Anterior cingulate cortex (tissue), 58 donors: ENCODE results near the gene TSC2.

ENCODE experiments used
- DNase-seq, 58 donors: peaks; one replicate each; lab custom pipeline; 2025; lab: John Stamatoyannopoulos, UW

The TSC2 gene

GRCh38 chr16:2061526-2061925, 13.7 kb downstream of the TSC2 start:
- DNase-seq = no peak

GRCh38 chr16:2062801-2063200, 15.0 kb downstream of the TSC2 start:
- no peak for DNase-seq

- DNase-seq = no peak
Measured at GRCh38 chr16:2063861-2064260, 16.1 kb downstream of the TSC2 start.

- no peak for DNase-seq
Measured at GRCh38 chr16:2064368-2064945, 16.7 kb downstream of the TSC2 start.

- no peak for DNase-seq
Measured at GRCh38 chr16:2066139-2066538, 18.4 kb downstream of the TSC2 start.

GRCh38 chr16:2070576-2071453, 23.0 kb downstream of the TSC2 start:
- no peak for DNase-seq

- DNase-seq = no peak
Measured at GRCh38 chr16:2071454-2072202, 23.8 kb downstream of the TSC2 start.

GRCh38 chr16:2072926-2073325, 25.1 kb downstream of the TSC2 start:
- no peak for DNase-seq

- DNase-seq = no peak
Measured at GRCh38 chr16:2074071-2074470, 26.3 kb downstream of the TSC2 start.

- DNase-seq = no peak
Measured at GRCh38 chr16:2075631-2076030, 27.8 kb downstream of the TSC2 start.

GRCh38 chr16:2076072-2076865, 28.5 kb downstream of the TSC2 start:
- no peak for DNase-seq

GRCh38 chr16:2077016-2077415, 29.2 kb downstream of the TSC2 start:
- no peak for DNase-seq

GRCh38 chr16:2077696-2078095, 29.9 kb downstream of the TSC2 start:
- DNase-seq = no peak

- DNase-seq = no peak
Measured at GRCh38 chr16:2078096-2078495, 30.3 kb downstream of the TSC2 start.

- DNase-seq = no peak
Measured at GRCh38 chr16:2078691-2079090, 30.9 kb downstream of the TSC2 start.

GRCh38 chr16:2079311-2079800, 31.6 kb downstream of the TSC2 start:
- DNase-seq = no peak

- DNase-seq = no peak
Measured at GRCh38 chr16:2079991-2080390, 32.2 kb downstream of the TSC2 start.

- DNase-seq = no peak
Measured at GRCh38 chr16:2081201-2082084, 33.7 kb downstream of the TSC2 start.
